GM12878 (cell line): Measurements from ENCODE around the gene KLF4. TPM values are rescaled to one million over a fixed set of nuclear protein-coding genes. Genes with fewer than 3 reads are reported as not detected.

Source experiments
- ATAC-seq: fragments of 200-7000 bp; cut with Tn5 transposase; 3 replicates; pipeline ENCODE4 v1.9.1; 2020; ENCODE audit warnings: mild to moderate bottlenecking, moderate library complexity
- BruUV-seq: library from RNA; stranded (reverse); fragments of 400-500 nt; replicated peaks from 2 replicates; lab custom pipeline; 2021; lab: Mats Ljungman, UMichigan
- CTCF ChIA-PET: fragments of 300-600 bp; sonication (Branson Sonifier 250); formaldehyde crosslinking; extraction: SDS; loops from one replicate; lab custom pipeline; 2021; ENCODE audit warnings: inconsistent platforms; lab: Yijun Ruan, JAX
- POLR2A ChIA-PET: fragments of 350-600 bp; formaldehyde crosslinking; extraction: SDS; loops from one replicate; lab custom pipeline; 2021; ENCODE audit warnings: inconsistent platforms; lab: Charles Lee
- RAD21 ChIA-PET: fragments of 300-600 bp; sonication (Branson Sonifier 250); formaldehyde crosslinking; loops from one replicate; lab custom pipeline; 2023; ENCODE audit warnings: antibody characterized with exemption; ENCODE audit not compliant: unreplicated experiment; lab: Charles Lee
- SMC1A ChIA-PET: fragments of 300-600 bp; sonication (Branson Sonifier 250); formaldehyde crosslinking; loops from one replicate; lab custom pipeline; 2023; ENCODE audit not compliant: unreplicated experiment, uncharacterized antibody; lab: Charles Lee
- DNase-seq: peaks from one replicate; pipeline ENCODE4 v3.0.0-alpha.2; 2011; ENCODE audit warnings: low read depth, low spot score
- FAIRE-seq: peaks from 3 replicates; lab custom pipeline; 2011; peaks lifted over from hg19 to GRCh38; lab: Jason Lieb, UNC
- H2AFZ ChIP-seq: 2 replicates; pipeline ENCODE4 v1.6.0; 2011; ENCODE audit warnings: low read depth, low read length, control low read depth; ENCODE audit not compliant: control insufficient read depth
- H3K27ac ChIP-seq: 2 replicates; pipeline ENCODE4 v1.5.1; 2011; ENCODE audit warnings: control low read depth; ENCODE audit not compliant: control insufficient read depth, insufficient read depth
- H3K27me3 ChIP-seq, 2 experiments: replicated peaks in 1 of 2; 2 replicates each; pipeline versions ENCODE4 v1.6.0 to v1.6.1; 2011; ENCODE audit warnings: low read length in 1 of 2; ENCODE audit not compliant: control insufficient read depth in 2 of 2, insufficient read depth in 2 of 2
- H3K36me3 ChIP-seq, 2 experiments: 2 replicates each; pipeline ENCODE4 v1.5.1; 2011; ENCODE audit warnings: low read length in 1 of 2; ENCODE audit not compliant: control insufficient read depth in 2 of 2, insufficient read depth in 2 of 2
- H3K4me1 ChIP-seq: 2 replicates; pipeline ENCODE4 v1.6.1; 2011; ENCODE audit warnings: mild to moderate bottlenecking, low read length, moderate library complexity, mixed read lengths; ENCODE audit not compliant: control insufficient read depth, insufficient read depth
- H3K4me2 ChIP-seq: 2 replicates; pipeline ENCODE4 v1.6.0; 2011; ENCODE audit warnings: control low read depth; ENCODE audit not compliant: control insufficient read depth, insufficient read depth
- H3K4me3 ChIP-seq: fragments of 200-600 bp; sonication (generic); 2 replicates; pipeline ENCODE4 v1.5.1; 2016
- H3K79me2 ChIP-seq: 2 replicates; pipeline ENCODE4 v1.6.0; 2011; ENCODE audit warnings: low read length; ENCODE audit not compliant: control insufficient read depth, insufficient read depth
- H3K9ac ChIP-seq: 2 replicates; pipeline ENCODE4 v1.8.0; 2011; ENCODE audit warnings: low read length, control low read depth, mixed read lengths; ENCODE audit not compliant: control insufficient read depth, insufficient read depth
- H3K9me3 ChIP-seq: replicated peaks from 3 replicates; pipeline ENCODE4 v1.5.1; 2011; ENCODE audit warnings: mild to moderate bottlenecking, low read length; ENCODE audit not compliant: control insufficient read depth, insufficient read depth
- H4K20me1 ChIP-seq: 2 replicates; pipeline ENCODE4 v1.6.0; 2011; ENCODE audit not compliant: control insufficient read depth, insufficient read depth
- BACH1 ChIP-seq: fragments of 450-650 bp; IDR thresholded peaks from 2 replicates; pipeline ENCODE4 v1.6.1; 2017; ENCODE audit warnings: mild to moderate bottlenecking, borderline replicate concordance
- CBX3 ChIP-seq: fragments of 200-600 bp; sonication (generic); IDR thresholded peaks from 2 replicates; pipeline ENCODE4 v1.6.1; 2016; ENCODE audit warnings: low read depth, borderline replicate concordance
- GATAD2B ChIP-seq: fragments of 450-650 bp; conservative IDR thresholded peaks from 2 replicates; pipeline ENCODE4 v1.6.1; 2017; ENCODE audit warnings: low read depth, mild to moderate bottlenecking, moderate library complexity
- HDAC6 ChIP-seq: fragments of 200-600 bp; sonication (generic); IDR thresholded peaks from one replicate; pipeline ENCODE4 v1.8.0; 2017; ENCODE audit warnings: antibody characterized with exemption; ENCODE audit not compliant: unreplicated experiment
- HSF1 ChIP-seq: fragments of 150-350 bp; IDR thresholded peaks from 2 replicates; pipeline ENCODE4 v1.6.1; 2014; ENCODE audit warnings: mild to moderate bottlenecking, low read depth, low read length
- MTA3 ChIP-seq: IDR thresholded peaks from 2 replicates; pipeline ENCODE4 v1.6.1; 2012; ENCODE audit warnings: low read length, inconsistent platforms, borderline replicate concordance
- MYC ChIP-seq: IDR thresholded peaks from 2 replicates; pipeline ENCODE4 v1.6.1; 2011; ENCODE audit warnings: mild to moderate bottlenecking, low read length, moderate library complexity, inconsistent platforms; ENCODE audit not compliant: insufficient read depth, insufficient replicate concordance, insufficient read length, severe bottlenecking
- POLR2AphosphoS2 ChIP-seq: IDR thresholded peaks from 2 replicates; pipeline ENCODE4 v1.6.1; 2011; ENCODE audit warnings: low read depth, mild to moderate bottlenecking, low read length, improper control_type of control experiment, moderate library complexity
- POLR2AphosphoS5 ChIP-seq: IDR thresholded peaks from 2 replicates; pipeline ENCODE4 v1.6.1; 2011; ENCODE audit warnings: mild to moderate bottlenecking, low read length, inconsistent platforms
- ZNF217 ChIP-seq: fragments of 450-650 bp; IDR thresholded peaks from 2 replicates; pipeline ENCODE4 v1.6.1; 2017; ENCODE audit warnings: antibody characterized with exemption, mild to moderate bottlenecking
- ZNF592 ChIP-seq: fragments of 450-650 bp; IDR thresholded peaks from 2 replicates; pipeline ENCODE4 v1.6.1; 2017; ENCODE audit warnings: mild to moderate bottlenecking, moderate library complexity
- WGBS: methylation state at CpG from one replicate; pipeline ENCODE4 v1.1.6; 2016; ENCODE audit warnings: low lambda C conversion rate; ENCODE audit not compliant: insufficient replicate concordance, insufficient coverage; ENCODE audit errors: missing lambda C conversion rate; 5-methylcytosine and 5-hydroxymethylcytosine counted together
- in situ Hi-C: fragments of 300-500 bp; cut with MboI; formaldehyde crosslinking; loops from 9 replicates; pipeline ENCODE4 v1.14.3; 2018; ENCODE audit warnings: mixed read lengths
- intact Hi-C: fragments of 100-400 bp; cut with micrococcal nuclease; formaldehyde crosslinking; loops from one replicate; pipeline ENCODE4 v1.14.2; 2022; ENCODE audit not compliant: unreplicated experiment
- polyA plus RNA-seq, 11 experiments: library from polyadenylated mRNA; depleted of rRNA in 4 of 11; unstranded in 6 of 11; stranded (reverse) in 5 of 11; fragments of >200 nt; fragmentation: Nextera tagmentation in 4 of 11; fragmentation: Illumina TruSeq in 1 of 11; extraction: Ambion mirVana in 4 of 11; extraction: Trizol in 1 of 11; gene quantifications; 1 replicate in 1 of 11; 2 replicates in 10 of 11; pipeline versions ENCODE4 v1.2.1 to v1.2.3, GENCODE V29; 2011 to 2016; ENCODE audit warnings: inconsistent platforms in 2 of 11, missing spikeins in 2 of 11, low read depth in 1 of 11
- total RNA-seq, 4 experiments: library from RNA; depleted of rRNA in 3 of 4; stranded (reverse); fragments of >200 nt in 3 of 4; fragmentation: Illumina TruSeq in 1 of 4; extraction: Trizol in 1 of 4; gene quantifications; 2 replicates each; pipeline versions ENCODE4 v1.2.1 to v1.2.3, GENCODE V29; 2013 to 2021
- TF ChIP-seq, protein P1 (sequence below): fragments of 450-650 bp; IDR thresholded peaks from 2 replicates; pipeline ENCODE4 v1.6.1; 2017; ENCODE audit warnings: mild to moderate bottlenecking, low read depth, inconsistent platforms; ENCODE audit not compliant: poor library complexity, severe bottlenecking
- TF ChIP-seq, protein P2 (sequence below): IDR thresholded peaks from 2 replicates; pipeline ENCODE4 v1.6.1; 2012; ENCODE audit warnings: low read depth, low read length, improper control_type of control experiment

KLF4 gene
- total and polyA plus RNA-seq, 10 of the 15 experiments (the other 5 are each of a cell fraction or from before 2014, with no cell fraction given) = 0.03 to 0.40 (median 0.10) TPM; not detected in 1

DNA sequence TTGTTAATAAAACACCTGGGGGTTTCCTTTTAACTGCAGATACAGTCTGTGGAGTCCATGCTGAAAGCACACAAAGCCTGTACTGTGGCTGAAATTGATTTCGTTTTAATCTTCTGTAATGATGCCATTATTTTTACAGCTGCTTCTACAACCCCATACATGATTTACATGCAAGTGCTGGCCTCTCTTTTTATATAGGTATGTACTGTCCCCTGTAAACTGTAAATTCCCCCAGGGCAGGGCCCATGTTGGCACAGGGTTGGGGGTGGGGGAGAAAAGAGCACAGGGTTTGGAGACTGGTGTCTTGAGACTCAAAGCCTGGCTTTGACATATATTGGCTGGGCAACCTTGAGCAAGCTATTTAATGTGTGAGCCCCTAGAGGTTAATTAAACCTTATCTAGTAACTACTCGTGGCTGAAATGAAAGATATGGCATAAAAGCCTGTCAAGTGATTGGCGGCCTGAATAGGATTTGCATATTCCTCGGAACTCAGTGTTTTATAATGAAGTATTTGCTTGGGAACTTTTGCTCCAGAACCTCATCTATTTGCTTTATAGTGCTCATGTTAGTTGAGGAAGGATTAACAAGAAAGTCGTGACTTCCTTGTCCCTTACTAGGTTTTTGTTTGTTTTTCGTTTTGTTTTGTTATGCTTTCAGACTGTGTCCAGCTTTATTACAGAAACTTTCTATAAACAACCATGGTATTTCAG lies 34.0 kb downstream of the KLF4 start:
- Histone ChIP-seq H3K4me1 (no peaks in the 10 kb centered on the region), H3K9ac (no peak overlapping the region), H4K20me1 (no peaks in the 10 kb centered on the region), H3K4me3 (no peak overlapping the region), H3K27ac (no peak overlapping the region), H3K4me2 (no peak overlapping the region), H3K9me3 (no peaks in the 10 kb centered on the region), H2AFZ (no peak overlapping the region), H3K79me2 (no peaks in the 10 kb centered on the region), H3K27me3 (no peaks in the 10 kb centered on the region; a peak in 1 of 4 replicates), H3K36me3 (no peaks in the 10 kb centered on the region)
- DNase-seq = no peak
- no TSS peak for BruUV-seq
- intact Hi-C loops = no loop called here
- ChIA-PET SMC1A (no interaction called here), POLR2A (no interaction called here), RAD21 (no interaction called here), CTCF (interaction anchor here (0.6 kb wide), 1 partner anchor 9 kb away, joined by 3 read pairs; no protein-coding TSS in a partner anchor)
- ATAC-seq = no peak
- no peak for FAIRE-seq
- WGBS = 9% methylated on average over 6 of the region's 6 CpGs
- in situ Hi-C loops = no loop called here
- TF ChIP-seq, protein P1, sequence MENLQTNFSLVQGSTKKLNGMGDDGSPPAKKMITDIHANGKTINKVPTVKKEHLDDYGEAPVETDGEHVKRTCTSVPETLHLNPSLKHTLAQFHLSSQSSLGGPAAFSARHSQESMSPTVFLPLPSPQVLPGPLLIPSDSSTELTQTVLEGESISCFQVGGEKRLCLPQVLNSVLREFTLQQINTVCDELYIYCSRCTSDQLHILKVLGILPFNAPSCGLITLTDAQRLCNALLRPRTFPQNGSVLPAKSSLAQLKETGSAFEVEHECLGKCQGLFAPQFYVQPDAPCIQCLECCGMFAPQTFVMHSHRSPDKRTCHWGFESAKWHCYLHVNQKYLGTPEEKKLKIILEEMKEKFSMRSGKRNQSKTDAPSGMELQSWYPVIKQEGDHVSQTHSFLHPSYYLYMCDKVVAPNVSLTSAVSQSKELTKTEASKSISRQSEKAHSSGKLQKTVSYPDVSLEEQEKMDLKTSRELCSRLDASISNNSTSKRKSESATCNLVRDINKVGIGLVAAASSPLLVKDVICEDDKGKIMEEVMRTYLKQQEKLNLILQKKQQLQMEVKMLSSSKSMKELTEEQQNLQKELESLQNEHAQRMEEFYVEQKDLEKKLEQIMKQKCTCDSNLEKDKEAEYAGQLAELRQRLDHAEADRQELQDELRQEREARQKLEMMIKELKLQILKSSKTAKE = no peak
- TF ChIP-seq HDAC6 (no peak), ZNF217 (no peak), POLR2AphosphoS2 (no peak), CBX3 (no peak), ZNF592 (no peak), POLR2AphosphoS5 (no peak), MTA3 (no peak), BACH1 (no peak), HSF1 (no peak), MYC (no peak), GATAD2B (no peak)
- TF ChIP-seq, protein P2, sequence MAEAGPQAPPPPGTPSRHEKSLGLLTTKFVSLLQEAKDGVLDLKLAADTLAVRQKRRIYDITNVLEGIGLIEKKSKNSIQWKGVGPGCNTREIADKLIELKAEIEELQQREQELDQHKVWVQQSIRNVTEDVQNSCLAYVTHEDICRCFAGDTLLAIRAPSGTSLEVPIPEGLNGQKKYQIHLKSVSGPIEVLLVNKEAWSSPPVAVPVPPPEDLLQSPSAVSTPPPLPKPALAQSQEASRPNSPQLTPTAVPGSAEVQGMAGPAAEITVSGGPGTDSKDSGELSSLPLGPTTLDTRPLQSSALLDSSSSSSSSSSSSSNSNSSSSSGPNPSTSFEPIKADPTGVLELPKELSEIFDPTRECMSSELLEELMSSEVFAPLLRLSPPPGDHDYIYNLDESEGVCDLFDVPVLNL = no peak
